Hepatocyte (in vitro differentiated cells): Measurements from ENCODE around the gene FAM227B.

Source experiments
- EZH2 ChIP-seq: fragments of 200-600 bp; sonication (generic); IDR thresholded peaks from 2 replicates; pipeline ENCODE4 v1.6.1; 2016; ENCODE audit warnings: antibody characterized with exemption, mild to moderate bottlenecking, borderline replicate concordance
- EZH2phosphoT487 ChIP-seq: fragments of 200-600 bp; sonication (generic); IDR thresholded peaks from one replicate; pipeline ENCODE4 v1.6.1; 2018; ENCODE audit warnings: antibody characterized with exemption, mild to moderate bottlenecking, low read depth, moderate library complexity; ENCODE audit not compliant: unreplicated experiment, severe bottlenecking
- TF ChIP-seq, protein P1 (sequence below): fragments of 200-600 bp; sonication (generic); IDR thresholded peaks from 2 replicates; pipeline ENCODE4 v1.5.1; 2016; ENCODE audit warnings: antibody characterized with exemption, mild to moderate bottlenecking; ENCODE audit not compliant: poor library complexity

DNA sequence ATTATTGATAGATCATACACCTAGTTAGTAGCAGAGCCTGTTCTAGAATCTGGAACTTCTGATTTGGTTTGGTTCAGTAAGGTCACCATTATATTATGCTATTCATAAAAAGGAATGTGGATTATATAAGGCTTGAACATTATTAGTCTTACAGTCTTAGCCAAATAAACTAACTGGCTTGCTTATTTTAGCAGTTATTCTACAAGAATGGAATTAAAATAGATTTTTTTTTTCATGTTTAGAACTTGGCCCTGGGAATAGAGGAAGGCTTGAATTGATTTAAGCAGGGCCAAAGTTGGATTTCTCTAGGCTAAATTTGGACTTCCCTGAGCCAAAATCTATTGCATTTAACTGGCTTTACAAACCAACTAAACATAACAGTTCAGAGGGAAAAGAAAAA is 24.7 kb upstream of the FAM227B start:
- TF ChIP-seq, protein P1, sequence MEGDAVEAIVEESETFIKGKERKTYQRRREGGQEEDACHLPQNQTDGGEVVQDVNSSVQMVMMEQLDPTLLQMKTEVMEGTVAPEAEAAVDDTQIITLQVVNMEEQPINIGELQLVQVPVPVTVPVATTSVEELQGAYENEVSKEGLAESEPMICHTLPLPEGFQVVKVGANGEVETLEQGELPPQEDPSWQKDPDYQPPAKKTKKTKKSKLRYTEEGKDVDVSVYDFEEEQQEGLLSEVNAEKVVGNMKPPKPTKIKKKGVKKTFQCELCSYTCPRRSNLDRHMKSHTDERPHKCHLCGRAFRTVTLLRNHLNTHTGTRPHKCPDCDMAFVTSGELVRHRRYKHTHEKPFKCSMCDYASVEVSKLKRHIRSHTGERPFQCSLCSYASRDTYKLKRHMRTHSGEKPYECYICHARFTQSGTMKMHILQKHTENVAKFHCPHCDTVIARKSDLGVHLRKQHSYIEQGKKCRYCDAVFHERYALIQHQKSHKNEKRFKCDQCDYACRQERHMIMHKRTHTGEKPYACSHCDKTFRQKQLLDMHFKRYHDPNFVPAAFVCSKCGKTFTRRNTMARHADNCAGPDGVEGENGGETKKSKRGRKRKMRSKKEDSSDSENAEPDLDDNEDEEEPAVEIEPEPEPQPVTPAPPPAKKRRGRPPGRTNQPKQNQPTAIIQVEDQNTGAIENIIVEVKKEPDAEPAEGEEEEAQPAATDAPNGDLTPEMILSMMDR = no peak
- TF ChIP-seq EZH2 (no peak), EZH2phosphoT487 (no peak)
